ENCODE results near the gene PHLPP1.

- TF ChIP-seq CSRNP3 (CRISPR knock-in tag; IDR thresholded peaks at IDR 0.05) (no peak), ARNTL (CRISPR knock-in tag; IDR thresholded peaks at IDR 0.05; ENCODE audit: borderline replicate concordance, low read depth) (no peak), ZNF70 (CRISPR knock-in tag; IDR thresholded peaks at IDR 0.05) (no peak), RARB (CRISPR knock-in tag; IDR thresholded peaks at IDR 0.05) (no peak), GLIS3 (CRISPR knock-in tag; IDR thresholded peaks at IDR 0.05) (no peak), CREB5 (CRISPR knock-in tag; IDR thresholded peaks at IDR 0.05; ENCODE audit: low read depth) (no peak), PATZ1 (CRISPR knock-in tag; IDR thresholded peaks at IDR 0.05; ENCODE audit: borderline replicate concordance) (no peak), TSHZ2 (CRISPR knock-in tag; IDR thresholded peaks at IDR 0.05) (no peak), PPARA (CRISPR knock-in tag; IDR thresholded peaks at IDR 0.05; ENCODE audit: borderline replicate concordance) (no peak), ESRRG (CRISPR knock-in tag; IDR thresholded peaks at IDR 0.05) (no peak), ZNF565 (CRISPR knock-in tag; conservative IDR thresholded peaks at IDR 0.05; ENCODE audit: low read depth) (no peak), SNAI2 (CRISPR knock-in tag; IDR thresholded peaks at IDR 0.05) (no peak)
Measured at GRCh38 chr18:62880673-62881364, 165.5 kb downstream of the PHLPP1 start.

Measured in SK-N-SH treated with all-trans-retinoic acid at 6 μM for 48 hours (cell line).